IMR-90 (cell line): Measurements from ENCODE around the gene NPAS3. TPM values are rescaled to one million over a fixed set of nuclear protein-coding genes. Genes with fewer than 3 reads are reported as not detected.

Source experiments
- ATAC-seq: fragments of 200-7000 bp; cut with Tn5 transposase; 2 replicates; pipeline ENCODE4 v1.9.1; 2020; ENCODE audit warnings: low read depth, mild to moderate bottlenecking, moderate library complexity
- BruUV-seq: library from RNA; stranded (reverse); fragments of 400-500 nt; replicated peaks from 2 replicates; lab custom pipeline; 2021; lab: Mats Ljungman, UMichigan
- CTCF ChIA-PET: fragments of 300-600 bp; formaldehyde crosslinking; extraction: SDS; loops from one replicate; lab custom pipeline; 2021; ENCODE audit warnings: antibody characterized with exemption; lab: Yijun Ruan, JAX
- POLR2A ChIA-PET: fragments of 300-600 bp; sonication (Branson Sonifier 250); formaldehyde crosslinking; loops from one replicate; lab custom pipeline; 2022; ENCODE audit warnings: antibody characterized with exemption; ENCODE audit not compliant: unreplicated experiment; lab: Charles Lee
- DNase-seq: peaks from one replicate; pipeline ENCODE4 v3.0.0; 2013
- H2AFZ ChIP-seq: replicated peaks from 2 replicates; pipeline ENCODE3; 2013; ENCODE audit warnings: low read length, mild to moderate bottlenecking; ENCODE audit not compliant: poor library complexity
- H2AK5ac ChIP-seq: 2 replicates; pipeline ENCODE4 v1.6.1; 2013; ENCODE audit warnings: low read depth, low read length, inconsistent platforms
- H2AK9ac ChIP-seq: replicated peaks from 2 replicates; pipeline ENCODE3; 2013; ENCODE audit warnings: mild to moderate bottlenecking, low read depth, low read length, moderate library complexity; ENCODE audit not compliant: poor library complexity
- H2BK120ac ChIP-seq: 2 replicates; pipeline ENCODE4 v1.6.1; 2013; ENCODE audit warnings: low read depth, low read length, inconsistent platforms
- H2BK15ac ChIP-seq: 3 replicates; pipeline ENCODE4 v1.6.1; 2013; ENCODE audit warnings: low read depth, low read length, inconsistent platforms
- H2BK20ac ChIP-seq: 2 replicates; pipeline ENCODE4 v1.6.1; 2013; ENCODE audit warnings: low read depth, mild to moderate bottlenecking, inconsistent platforms, low read length, moderate library complexity
- H2BK5ac ChIP-seq: 2 replicates; pipeline ENCODE4 v1.6.1; 2013; ENCODE audit warnings: mild to moderate bottlenecking, low read depth, low read length, inconsistent platforms; ENCODE audit not compliant: poor library complexity, severe bottlenecking
- H3K14ac ChIP-seq: replicated peaks from 2 replicates; pipeline ENCODE4 v1.6.1; 2013; ENCODE audit warnings: low read depth, low read length, inconsistent platforms
- H3K18ac ChIP-seq: 2 replicates; pipeline ENCODE4 v1.6.1; 2013; ENCODE audit warnings: low read depth, low read length, control low read depth
- H3K23ac ChIP-seq: 2 replicates; pipeline ENCODE4 v1.6.1; 2013; ENCODE audit warnings: low read depth, low read length, inconsistent platforms
- H3K27ac ChIP-seq: 2 replicates; pipeline ENCODE4 v1.5.1; 2013; ENCODE audit warnings: mild to moderate bottlenecking, control low read depth, low read length; ENCODE audit not compliant: insufficient read depth
- H3K27me3 ChIP-seq: 2 replicates; pipeline ENCODE4 v1.6.1; 2013; ENCODE audit warnings: low read length; ENCODE audit not compliant: control insufficient read depth, insufficient read depth
- H3K36me3 ChIP-seq: 2 replicates; pipeline ENCODE4 v1.6.1; 2013; ENCODE audit warnings: low read length, mixed read lengths; ENCODE audit not compliant: control insufficient read depth, insufficient read depth
- H3K4ac ChIP-seq: 2 replicates; pipeline ENCODE4 v1.6.1; 2013; ENCODE audit warnings: low read depth, low read length, inconsistent platforms
- H3K4me1 ChIP-seq: 2 replicates; pipeline ENCODE4 v1.6.1; 2013; ENCODE audit warnings: low read length, mixed read lengths; ENCODE audit not compliant: control insufficient read depth, insufficient read depth
- H3K4me2 ChIP-seq: 2 replicates; pipeline ENCODE4 v1.6.1; 2013; ENCODE audit warnings: low read depth, mild to moderate bottlenecking, control low read depth, low read length, moderate library complexity
- H3K4me3 ChIP-seq: 2 replicates; pipeline ENCODE4 v1.5.1; 2013; ENCODE audit warnings: low read depth, mild to moderate bottlenecking, control low read depth, low read length, moderate library complexity; ENCODE audit not compliant: insufficient read depth
- H3K56ac ChIP-seq: 2 replicates; pipeline ENCODE4 v1.6.1; 2013; ENCODE audit warnings: low read length, inconsistent platforms; ENCODE audit not compliant: insufficient read depth; ENCODE audit errors: extremely low read depth
- H3K79me1 ChIP-seq, 2 experiments: 2 replicates each; pipeline ENCODE4 v1.6.1; 2013; ENCODE audit warnings: low read length in 2 of 2, inconsistent platforms in 1 of 2, low read depth in 1 of 2
- H3K9ac ChIP-seq: 2 replicates; pipeline ENCODE4 v1.6.1; 2013; ENCODE audit warnings: low read depth, low read length, control low read depth
- H3K9me1 ChIP-seq: 2 replicates; pipeline ENCODE4 v1.6.1; 2013; ENCODE audit warnings: low read length, inconsistent platforms; ENCODE audit not compliant: insufficient read depth
- H3K9me3 ChIP-seq: 2 replicates; pipeline ENCODE4 v1.6.1; 2013; ENCODE audit warnings: low read length; ENCODE audit not compliant: control insufficient read depth, insufficient read depth
- H4K20me1 ChIP-seq: 2 replicates; pipeline ENCODE4 v1.6.1; 2013; ENCODE audit warnings: low read length, inconsistent platforms; ENCODE audit not compliant: insufficient read depth
- H4K5ac ChIP-seq: 2 replicates; pipeline ENCODE4 v1.6.1; 2013; ENCODE audit warnings: mild to moderate bottlenecking, low read depth, low read length, control low read depth
- H4K8ac ChIP-seq, 2 experiments: 2 replicates each; pipeline ENCODE4 v1.6.1; 2013; ENCODE audit warnings: low read depth in 2 of 2, low read length in 2 of 2, control low read depth in 1 of 2, inconsistent platforms in 1 of 2
- H4K91ac ChIP-seq: 2 replicates; pipeline ENCODE4 v1.6.1; 2013; ENCODE audit warnings: low read depth, low read length, inconsistent platforms; ENCODE audit not compliant: insufficient read depth
- BHLHE40 ChIP-seq: fragments of 150-350 bp; IDR thresholded peaks from 2 replicates; pipeline ENCODE4 v1.6.1; 2016; ENCODE audit warnings: mild to moderate bottlenecking, low read depth, low read length
- CTCF ChIP-seq: conservative IDR thresholded peaks from 2 replicates; pipeline ENCODE4 v1.5.1; 2012; ENCODE audit warnings: mild to moderate bottlenecking, low read depth, low read length, improper control_type of control experiment
- FOS ChIP-seq: fragments of 150-350 bp; IDR thresholded peaks from 2 replicates; pipeline ENCODE4 v1.6.1; 2016; ENCODE audit warnings: low read depth, low read length
- MAFK ChIP-seq: IDR thresholded peaks from 2 replicates; pipeline ENCODE4 v1.6.1; 2012; ENCODE audit warnings: low read depth, low read length, improper control_type of control experiment
- MXI1 ChIP-seq: IDR thresholded peaks from 2 replicates; pipeline ENCODE4 v1.6.1; 2012; ENCODE audit warnings: low read depth, mild to moderate bottlenecking, low read length, moderate library complexity, borderline replicate concordance
- POLR2A ChIP-seq: IDR thresholded peaks from 2 replicates; pipeline ENCODE4 v1.6.1; 2012; ENCODE audit warnings: mild to moderate bottlenecking, low read depth, low read length
- RCOR1 ChIP-seq: IDR thresholded peaks from 2 replicates; pipeline ENCODE4 v1.6.1; 2012; ENCODE audit warnings: mild to moderate bottlenecking, low read length, improper control_type of control experiment; ENCODE audit not compliant: insufficient replicate concordance
- WGBS, 2 experiments: methylation state at CpG; one replicate each; pipeline versions ENCODE4 v1.1.5 to v1.1.7; 2013; ENCODE audit warnings: missing lambda C conversion rate in 2 of 2; ENCODE audit not compliant: insufficient read length in 1 of 2; ENCODE audit errors: extremely low coverage in 2 of 2; 5-methylcytosine and 5-hydroxymethylcytosine counted together
- dilution Hi-C: fragments of 300-500 bp; cut with HindIII; formaldehyde crosslinking; loops from one replicate; pipeline ENCODE4 v1.14.3; 2018; ENCODE audit warnings: low sequenced_read_pairs; ENCODE audit not compliant: unreplicated experiment
- in situ Hi-C: fragments of 300-500 bp; cut with MboI; formaldehyde crosslinking; loops from 3 replicates; pipeline ENCODE4 v1.14.3; 2019; ENCODE audit warnings: low sequenced_read_pairs, inconsistent platforms, mixed read lengths
- intact Hi-C: fragments of 100-400 bp; cut with micrococcal nuclease; formaldehyde crosslinking; loops from 2 replicates; pipeline ENCODE4 v1.10.0; 2022
- polyA plus RNA-seq, 3 experiments: library from polyadenylated mRNA; depleted of rRNA; stranded (reverse); fragments of >200 nt; gene quantifications; 2 replicates each; pipeline ENCODE4 v1.2.3, GENCODE V29; 2012; ENCODE audit warnings: low replicate concordance in 1 of 3
- total RNA-seq: library from RNA; depleted of rRNA; stranded (reverse); fragments of >200 nt; gene quantifications from 2 replicates; pipeline ENCODE4 v1.2.3, GENCODE V29; 2012

Gene NPAS3
- total and polyA plus RNA-seq, 2 of the 4 experiments (the other 2 are of a cell fraction): not detected

- Histone ChIP-seq H2BK5ac (no peak overlapping the region), H3K9me1 (no peaks in the 10 kb centered on the region), H2AFZ (no peak overlapping the region), H3K4me2 (no peak overlapping the region), H3K36me3 (no peaks in the 10 kb centered on the region), H3K9me3 (no peaks in the 10 kb centered on the region), H4K91ac (no peak overlapping the region), H3K4me3 (no peak overlapping the region), H3K18ac (no peak overlapping the region), H3K4me1 (no peaks in the 10 kb centered on the region), H2AK5ac (no peak overlapping the region), H3K27me3 (no peaks in the 10 kb centered on the region), H2AK9ac (no peak overlapping the region), H3K14ac (no peak overlapping the region), H2BK15ac (no peak overlapping the region), H2BK120ac (no peak overlapping the region), H3K23ac (no peak overlapping the region), H3K9ac (no peak overlapping the region), H3K79me1 (no peaks in the 10 kb centered on the region), H3K4ac (no peak overlapping the region), H4K5ac (no peak overlapping the region), H3K27ac (no peak overlapping the region), H2BK20ac (no peak overlapping the region), H4K8ac (no peak overlapping the region), H4K20me1 (no peaks in the 10 kb centered on the region), H3K56ac (no peak overlapping the region)
- no CpG with 5 or more reads among the region's 10 CpGs for WGBS, 2 experiments
- no peak for TF ChIP-seq BHLHE40
- TF ChIP-seq RCOR1: no peak
- TF ChIP-seq MAFK: no peak
- no peak for TF ChIP-seq POLR2A
- no peak for TF ChIP-seq MXI1
- no peak for TF ChIP-seq FOS
- no peak for TF ChIP-seq CTCF
- POLR2A ChIA-PET: no interaction called here
- dilution Hi-C loops (no loop called here), intact Hi-C loops (no loop called here), in situ Hi-C loops (no loop called here)
- BruUV-seq: no TSS peak
- DNase-seq (no peak), ATAC-seq (no peak)
- CTCF ChIA-PET: no interaction called here
Measured at GRCh38 chr14:33567023-33567728, 628.5 kb downstream of the NPAS3 start.
